Measurements from ENCODE around the gene SGTA.
A peak's percentile ranks its signal among the peaks of the same experiment; 100 is the strongest.

The SGTA gene

GRCh38 chr19:2783781-2784145 lies 690 bp upstream of the SGTA start:
- TF ChIP-seq EZH2phosphoT487 (conservative IDR thresholded peaks at IDR 0.05; ENCODE audit: low read length) (no peak), CTCF (IDR thresholded peaks at IDR 0.05; ENCODE audit: insufficient read depth, low read length, poor library complexity, severe bottlenecking) (no peak)
- Histone ChIP-seq H3K9ac (ENCODE audit: low read length) (peak overlapping the region; percentile 30), H3K27ac (ENCODE audit: low read depth, low read length) (peak overlapping the region; percentile 63), H3K9me3 (ENCODE audit: insufficient read depth, low read length) (no peaks in the 10 kb centered on the region), H3K79me2 (ENCODE audit: insufficient read depth, low read length) (peaks cover 77% of the 10 kb centered on the region), H3F3A (ENCODE audit: insufficient read depth) (peaks cover 13% of the 10 kb centered on the region), H3K36me3 (ENCODE audit: low read length) (no peaks in the 10 kb centered on the region), H4K20me1 (ENCODE audit: low read depth, low read length) (no peaks in the 10 kb centered on the region; the same call in 1 of the 2 replicates), H3K27me3 (ENCODE audit: low read length) (no peaks in the 10 kb centered on the region), H2AFZ (ENCODE audit: low read depth, low read length, severe bottlenecking) (peak overlapping the region; percentile 49), H3K9me2 (replicated peaks; ENCODE audit: insufficient read depth, low read length) (no peaks in the 10 kb centered on the region), H3K4me3 (ENCODE audit: insufficient read depth, low read length, poor library complexity, severe bottlenecking) (no peak overlapping the region), H3K4me2 (ENCODE audit: low read depth, low read length, poor library complexity, severe bottlenecking) (peak overlapping the region; percentile 63)

- Histone ChIP-seq H3K27me3 (ENCODE audit: low read length) (no peaks in the 10 kb centered on the region), H3K9ac (ENCODE audit: low read length) (peak overlapping the region; percentile 95), H3K9me2 (replicated peaks; ENCODE audit: insufficient read depth, low read length) (no peaks in the 10 kb centered on the region), H3K4me3 (ENCODE audit: insufficient read depth, low read length, poor library complexity, severe bottlenecking) (peak overlapping the region; percentile 87), H2AFZ (ENCODE audit: low read depth, low read length, severe bottlenecking) (peak overlapping the region; percentile 37), H3F3A (ENCODE audit: insufficient read depth) (peaks cover 13% of the 10 kb centered on the region), H3K79me2 (ENCODE audit: insufficient read depth, low read length) (peaks cover 77% of the 10 kb centered on the region), H3K9me3 (ENCODE audit: insufficient read depth, low read length) (no peaks in the 10 kb centered on the region), H3K27ac (ENCODE audit: low read depth, low read length) (peak overlapping the region; percentile 43), H3K36me3 (ENCODE audit: low read length) (no peaks in the 10 kb centered on the region), H4K20me1 (ENCODE audit: low read depth, low read length) (no peaks in the 10 kb centered on the region; the same call in 1 of the 2 replicates), H3K4me2 (ENCODE audit: low read depth, low read length, poor library complexity, severe bottlenecking) (peak overlapping the region; percentile 90)
- no peak for TF ChIP-seq EZH2phosphoT487 (conservative IDR thresholded peaks at IDR 0.05; ENCODE audit: low read length)
- TF ChIP-seq CTCF (IDR thresholded peaks at IDR 0.05; ENCODE audit: insufficient read depth, low read length, poor library complexity, severe bottlenecking), result no peak
Observed at GRCh38 chr19:2782329-2782935, 641 bp downstream of the SGTA start.

GRCh38 chr19:2780284-2780683 lies 2.8 kb downstream of the SGTA start:
- Histone ChIP-seq H3K4me3 (ENCODE audit: insufficient read depth, low read length, poor library complexity, severe bottlenecking) (no peak overlapping the region), H3K36me3 (ENCODE audit: low read length) (no peaks in the 10 kb centered on the region), H4K20me1 (ENCODE audit: low read depth, low read length) (peaks cover 3% of the 10 kb centered on the region; the same call in 1 of the 2 replicates)

More at GRCh38 chr19:2780284-2780683, 2.8 kb downstream of the SGTA start:
- Histone ChIP-seq H3K4me2 (ENCODE audit: low read depth, low read length, poor library complexity, severe bottlenecking) (no peak overlapping the region), H3K9ac (ENCODE audit: low read length) (no peak overlapping the region), H3K79me2 (ENCODE audit: insufficient read depth, low read length) (peaks cover 78% of the 10 kb centered on the region), H3K27ac (ENCODE audit: low read depth, low read length) (no peak overlapping the region), H3K9me2 (replicated peaks; ENCODE audit: insufficient read depth, low read length) (no peaks in the 10 kb centered on the region), H3K9me3 (ENCODE audit: insufficient read depth, low read length) (no peaks in the 10 kb centered on the region), H3F3A (ENCODE audit: insufficient read depth) (peaks cover 13% of the 10 kb centered on the region), H2AFZ (ENCODE audit: low read depth, low read length, severe bottlenecking) (no peak overlapping the region), H3K27me3 (ENCODE audit: low read length) (no peaks in the 10 kb centered on the region)
- TF ChIP-seq CTCF (IDR thresholded peaks at IDR 0.05; ENCODE audit: insufficient read depth, low read length, poor library complexity, severe bottlenecking), result no peak
- no peak for TF ChIP-seq EZH2phosphoT487 (conservative IDR thresholded peaks at IDR 0.05; ENCODE audit: low read length)

Data from SU-DHL-6 (cell line).